ENCODE results near the gene NDC1.
"Not testable (repeated sequence)": the region's sequence is repeated elsewhere in the genome, so short reads cannot be mapped to it uniquely, and the experiment has no call there.

The NDC1 gene

GRCh38 chr1:53837924-53838653 is at the start of gene NDC1:
Gene NDC1 (minus strand): TSS chr1:53838296. CDS start chr1:53838261, 35 bp downstream.
- ATAC-seq, result peak; percentile 97
- TF ChIP-seq ZNF70 (CRISPR knock-in tag; IDR thresholded peaks at IDR 0.05) (no peak), CREB5 (CRISPR knock-in tag; IDR thresholded peaks at IDR 0.05; ENCODE audit: low read depth) (no peak), TSHZ2 (CRISPR knock-in tag; IDR thresholded peaks at IDR 0.05) (peak; percentile 93), CSDC2 (CRISPR knock-in tag; IDR thresholded peaks at IDR 0.05) (peak; percentile 93), GLIS3 (CRISPR knock-in tag; IDR thresholded peaks at IDR 0.05) (no peak), ZNF8 (CRISPR knock-in tag; IDR thresholded peaks at IDR 0.05) (peak; percentile 68), SNAI2 (CRISPR knock-in tag; IDR thresholded peaks at IDR 0.05) (peak; percentile 82; the same call in 1 of the 2 replicates), ZFP30 (CRISPR knock-in tag; IDR thresholded peaks at IDR 0.05) (no peak)

GRCh38 chr1:53883600-53883999 is 45.5 kb upstream of the NDC1 start:
- ATAC-seq, result not testable (repeated sequence)

GRCh38 chr1:53881853-53882252 is 43.8 kb upstream of the NDC1 start:
- ATAC-seq, result not testable (repeated sequence)
- 0 out of 2 replicates have a peak, but pooled peaks have one; percentile 15 for TF ChIP-seq ZNF8 (CRISPR knock-in tag; IDR thresholded peaks at IDR 0.05)

GRCh38 chr1:53878492-53879105 is 40.5 kb upstream of the NDC1 start:
- TF ChIP-seq GLIS3 (CRISPR knock-in tag; IDR thresholded peaks at IDR 0.05) (no peak), ZC3H10 (CRISPR knock-in tag; IDR thresholded peaks at IDR 0.05) (no peak), ZNF8 (CRISPR knock-in tag; IDR thresholded peaks at IDR 0.05) (no peak), PPARA (CRISPR knock-in tag; IDR thresholded peaks at IDR 0.05; ENCODE audit: borderline replicate concordance) (no peak), TOX (CRISPR knock-in tag; IDR thresholded peaks at IDR 0.05; ENCODE audit: borderline replicate concordance) (no peak), PATZ1 (CRISPR knock-in tag; IDR thresholded peaks at IDR 0.05; ENCODE audit: borderline replicate concordance) (no peak), ESRRG (CRISPR knock-in tag; IDR thresholded peaks at IDR 0.05) (no peak), CSDC2 (CRISPR knock-in tag; IDR thresholded peaks at IDR 0.05) (no peak), RARB (CRISPR knock-in tag; IDR thresholded peaks at IDR 0.05) (no peak), BACH2 (CRISPR knock-in tag; IDR thresholded peaks at IDR 0.05; ENCODE audit: borderline replicate concordance) (no peak), ZFP3 (CRISPR knock-in tag; IDR thresholded peaks at IDR 0.05) (no peak), ISL1 (CRISPR knock-in tag; IDR thresholded peaks at IDR 0.05) (no peak), ZFP30 (CRISPR knock-in tag; IDR thresholded peaks at IDR 0.05) (no peak), ZNF565 (CRISPR knock-in tag; conservative IDR thresholded peaks at IDR 0.05; ENCODE audit: low read depth) (no peak), OSR1 (CRISPR knock-in tag; IDR thresholded peaks at IDR 0.05) (no peak), SNAI2 (CRISPR knock-in tag; IDR thresholded peaks at IDR 0.05) (no peak), ARNTL (CRISPR knock-in tag; IDR thresholded peaks at IDR 0.05; ENCODE audit: borderline replicate concordance, low read depth) (no peak), POU6F1 (CRISPR knock-in tag; IDR thresholded peaks at IDR 0.05; ENCODE audit: borderline replicate concordance, low read depth) (no peak), CREB5 (CRISPR knock-in tag; IDR thresholded peaks at IDR 0.05; ENCODE audit: low read depth) (no peak)
- peak; percentile 54 for ATAC-seq

GRCh38 chr1:53875150-53875549 is 37.1 kb upstream of the NDC1 start:
- ATAC-seq, result not testable (repeated sequence)

Measured in SK-N-SH treated with all-trans-retinoic acid at 6 μM for 48 hours (cell line).